Mesenchymal stem cell (in vitro differentiated cells and primary cell): ENCODE measurements around the gene DIP2B.

Experiments used
- DNase-seq: peaks from one replicate; pipeline ENCODE4 v3.0.0-alpha.2; 2013
- H2AFZ ChIP-seq: one replicate; pipeline ENCODE4 v1.6.1; 2013; ENCODE audit warnings: low read depth, mild to moderate bottlenecking, control low read depth, inconsistent platforms, low read length, moderate library complexity
- H2AK5ac ChIP-seq: 2 replicates; pipeline ENCODE4 v1.6.1; 2013; ENCODE audit warnings: low read length, moderate library complexity, mild to moderate bottlenecking, inconsistent platforms; ENCODE audit not compliant: severe bottlenecking
- H2BK120ac ChIP-seq: one replicate; pipeline ENCODE4 v1.6.1; 2013; ENCODE audit warnings: low read depth, mild to moderate bottlenecking, inconsistent platforms, low read length, moderate library complexity
- H2BK12ac ChIP-seq, 2 experiments: one replicate each; pipeline ENCODE4 v1.6.1; 2013; ENCODE audit warnings: inconsistent platforms in 2 of 2, low read length in 2 of 2, mild to moderate bottlenecking in 2 of 2, moderate library complexity in 2 of 2, control low read depth in 1 of 2
- H2BK15ac ChIP-seq: one replicate; pipeline ENCODE4 v1.6.1; 2013; ENCODE audit warnings: mild to moderate bottlenecking, low read depth, inconsistent platforms; ENCODE audit not compliant: poor library complexity, severe bottlenecking
- H2BK5ac ChIP-seq: 2 replicates; pipeline ENCODE4 v1.6.1; 2013; ENCODE audit warnings: low read depth, mild to moderate bottlenecking, low read length, control low read depth, inconsistent platforms; ENCODE audit not compliant: poor library complexity, severe bottlenecking
- H3K14ac ChIP-seq, 2 experiments: one replicate each; pipeline ENCODE4 v1.6.1; 2013; ENCODE audit warnings: inconsistent platforms in 2 of 2, low read length in 2 of 2, control low read depth in 1 of 2, mild to moderate bottlenecking in 1 of 2, moderate library complexity in 1 of 2
- H3K18ac ChIP-seq, 2 experiments: one replicate each; pipeline ENCODE4 v1.6.1; 2013; ENCODE audit warnings: inconsistent platforms in 2 of 2, low read length in 2 of 2, control low read depth in 1 of 2, low read depth in 1 of 2, mild to moderate bottlenecking in 1 of 2
- H3K23ac ChIP-seq, 2 experiments: one replicate each; pipeline ENCODE4 v1.6.1; 2013; ENCODE audit warnings: inconsistent platforms in 2 of 2, low read length in 2 of 2, mild to moderate bottlenecking in 2 of 2, moderate library complexity in 2 of 2, control low read depth in 1 of 2
- H3K27ac ChIP-seq: 2 replicates; pipeline ENCODE4 v1.5.1; 2013; ENCODE audit warnings: mild to moderate bottlenecking, moderate library complexity, low read length, control low read depth, inconsistent platforms; ENCODE audit not compliant: poor library complexity, severe bottlenecking
- H3K27me3 ChIP-seq, 2 experiments: 2 replicates each; pipeline versions ENCODE4 v1.6.1 to v1.7.0; 2013; ENCODE audit warnings: low read length in 2 of 2, mild to moderate bottlenecking in 2 of 2, moderate library complexity in 2 of 2, control low read depth in 1 of 2, inconsistent platforms in 1 of 2; ENCODE audit not compliant: control insufficient read depth in 1 of 2, insufficient read depth in 1 of 2
- H3K36me3 ChIP-seq, 2 experiments: 2 replicates each; pipeline versions ENCODE4 v1.6.1 to v1.7.0; 2013; ENCODE audit warnings: low read length in 2 of 2, control low read depth in 1 of 2, inconsistent platforms in 1 of 2, low read depth in 1 of 2, mild to moderate bottlenecking in 1 of 2; ENCODE audit not compliant: insufficient read depth in 2 of 2, control insufficient read depth in 1 of 2
- H3K4ac ChIP-seq, 2 experiments: one replicate each; pipeline ENCODE4 v1.6.1; 2013; ENCODE audit warnings: inconsistent platforms in 2 of 2, low read length in 2 of 2, mild to moderate bottlenecking in 2 of 2, moderate library complexity in 2 of 2, control low read depth in 1 of 2, low read depth in 1 of 2
- H3K4me1 ChIP-seq: 2 replicates; pipeline ENCODE4 v1.6.1; 2013; ENCODE audit warnings: low read depth, low read length, control low read depth; ENCODE audit not compliant: control insufficient read depth, insufficient read depth
- H3K4me2 ChIP-seq: 2 replicates; pipeline ENCODE4 v1.6.1; 2013; ENCODE audit warnings: low read length, mild to moderate bottlenecking, inconsistent platforms; ENCODE audit not compliant: poor library complexity, severe bottlenecking
- H3K4me3 ChIP-seq, 2 experiments: 2 replicates each; pipeline versions ENCODE4 v1.5.1 to v1.7.0; 2013; ENCODE audit warnings: low read length in 2 of 2, mild to moderate bottlenecking in 2 of 2, control low read depth in 1 of 2, low read depth in 1 of 2; ENCODE audit not compliant: insufficient read depth in 1 of 2
- H3K79me1 ChIP-seq: replicated peaks from 2 replicates; pipeline ENCODE4 v1.6.1; 2013; ENCODE audit warnings: mild to moderate bottlenecking, control low read depth, low read length, inconsistent platforms; ENCODE audit not compliant: poor library complexity, severe bottlenecking
- H3K9ac ChIP-seq: 2 replicates; pipeline ENCODE4 v1.7.0; 2013; ENCODE audit warnings: mild to moderate bottlenecking, low read length, moderate library complexity
- H3K9me3 ChIP-seq: 2 replicates; pipeline ENCODE4 v1.7.0; 2013; ENCODE audit warnings: mild to moderate bottlenecking, low read length; ENCODE audit not compliant: control insufficient read depth
- H4K8ac ChIP-seq: one replicate; pipeline ENCODE4 v1.6.1; 2013; ENCODE audit warnings: inconsistent platforms, mild to moderate bottlenecking, low read length, moderate library complexity
- H4K91ac ChIP-seq: one replicate; pipeline ENCODE4 v1.6.1; 2013; ENCODE audit warnings: mild to moderate bottlenecking, low read length, inconsistent platforms
- WGBS: methylation state at CpG from one replicate; pipeline ENCODE4 v1.1.7; 2013; ENCODE audit warnings: mixed read lengths; 5-methylcytosine and 5-hydroxymethylcytosine counted together

DIP2B gene

GRCh38 chr12:50517421-50518048, 12.8 kb downstream of the DIP2B start:
- Histone ChIP-seq H3K4me3 (peak overlapping the region in 1 of 2 experiments; percentile 36), H3K27ac (peak overlapping the region; percentile 36), H2AK5ac (no peak overlapping the region), H3K9ac (peak overlapping the region; percentile 44), H3K4me2 (no peak overlapping the region), H3K79me1 (peaks cover 33% of the 10 kb centered on the region), H2BK15ac (no peak overlapping the region), H3K18ac (peak overlapping the region in 1 of 2 experiments; percentile 30), H3K14ac (no peak overlapping the region), H3K23ac (no peak overlapping the region), H2BK120ac (no peak overlapping the region), H2BK5ac (no peak overlapping the region), H4K8ac (no peak overlapping the region), H3K4ac (peak overlapping the region in 1 of 2 experiments; percentile 57), H3K9me3 (no peaks in the 10 kb centered on the region), H3K27me3 (no peaks in the 10 kb centered on the region), H3K36me3 (no peaks in the 10 kb centered on the region), H3K4me1 (no peaks in the 10 kb centered on the region), H2AFZ (no peak overlapping the region), H2BK12ac (peak overlapping the region in 1 of 2 experiments; percentile 39), H4K91ac (no peak overlapping the region)
- peak; percentile 91 for DNase-seq
- 44% methylated on average over 1 of the region's 3 CpGs for WGBS

DNA sequence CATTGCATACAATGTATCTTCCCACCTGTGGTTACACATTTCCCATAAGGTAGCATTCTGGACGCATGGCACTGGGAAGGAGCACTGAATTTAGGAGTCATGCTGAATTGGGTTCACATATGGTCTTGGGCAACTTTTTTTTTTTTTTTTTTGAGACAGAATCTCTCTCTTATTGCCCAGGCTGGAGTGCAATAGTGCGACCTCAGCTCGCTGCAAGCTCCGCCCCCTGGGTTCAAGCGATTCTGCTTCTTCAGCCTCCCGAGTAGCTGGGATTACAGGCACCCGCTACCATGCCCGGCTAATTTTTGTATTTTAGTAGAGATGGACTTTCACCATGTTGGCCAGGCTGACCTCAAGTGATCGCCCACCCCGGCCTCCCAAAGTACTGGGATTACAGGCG, 13.3 kb downstream of the DIP2B start:
- DNase-seq: no peak
- Histone ChIP-seq H2BK15ac (no peak overlapping the region), H4K91ac (no peak overlapping the region), H3K27ac (no peak overlapping the region), H3K27me3 (no peaks in the 10 kb centered on the region), H3K4me1 (no peaks in the 10 kb centered on the region), H3K4me2 (no peak overlapping the region), H3K9ac (no peak overlapping the region), H3K4ac (peak overlapping the region in 1 of 2 experiments; percentile 57), H2BK5ac (no peak overlapping the region), H2BK120ac (no peak overlapping the region), H3K9me3 (no peaks in the 10 kb centered on the region), H3K23ac (no peak overlapping the region), H3K14ac (no peak overlapping the region), H2BK12ac (no peak overlapping the region), H3K4me3 (no peak overlapping the region), H3K18ac (no peak overlapping the region), H3K79me1 (peaks cover 33% of the 10 kb centered on the region), H4K8ac (peak overlapping the region; percentile 40), H3K36me3 (no peaks in the 10 kb centered on the region), H2AK5ac (no peak overlapping the region), H2AFZ (no peak overlapping the region)
- WGBS: 96% methylated on average over 11 of the region's 11 CpGs

DNA sequence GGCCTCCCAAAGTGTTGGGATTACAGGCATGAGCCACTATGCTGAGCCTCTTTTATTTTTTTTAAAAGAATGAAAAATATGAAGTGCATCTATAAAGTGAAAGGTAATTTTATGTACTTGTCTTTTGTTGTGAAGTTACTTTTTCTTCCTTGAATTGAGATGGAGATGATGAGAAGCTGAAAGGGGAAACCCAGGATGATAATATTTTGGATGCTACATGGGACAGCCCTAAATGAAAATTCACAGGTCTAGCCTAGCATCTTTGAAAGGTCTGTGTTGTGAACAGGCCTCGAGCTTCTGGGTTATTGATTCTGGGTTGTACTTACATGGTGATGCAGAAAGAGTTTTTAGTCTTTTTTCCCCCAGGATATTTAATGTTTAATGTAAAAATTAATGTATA, 14.6 kb downstream of the DIP2B start:
- H2AFZ ChIP-seq: no peak overlapping the region
- WGBS: 100% methylated on average over 1 of the region's 1 CpG
- no peak overlapping the region for H2BK12ac ChIP-seq
- no peak overlapping the region for H3K9ac ChIP-seq
- no peaks in the 10 kb centered on the region for H3K27me3 ChIP-seq
- no peaks in the 10 kb centered on the region for H3K9me3 ChIP-seq
- H2BK5ac ChIP-seq: no peak overlapping the region
- H3K4ac ChIP-seq: no peak overlapping the region
- DNase-seq: no peak
- H3K18ac ChIP-seq: no peak overlapping the region
- no peak overlapping the region for H3K4me2 ChIP-seq
- no peak overlapping the region for H4K91ac ChIP-seq
- H2BK120ac ChIP-seq: no peak overlapping the region
- no peak overlapping the region for H3K14ac ChIP-seq
- H3K4me3 ChIP-seq: no peak overlapping the region
- H2AK5ac ChIP-seq: no peak overlapping the region
- no peak overlapping the region for H3K23ac ChIP-seq
- H3K79me1 ChIP-seq: peaks cover 33% of the 10 kb centered on the region
- no peaks in the 10 kb centered on the region for H3K36me3 ChIP-seq
- no peak overlapping the region for H4K8ac ChIP-seq
- no peak overlapping the region for H3K27ac ChIP-seq
- no peaks in the 10 kb centered on the region for H3K4me1 ChIP-seq
- H2BK15ac ChIP-seq: no peak overlapping the region

DNA sequence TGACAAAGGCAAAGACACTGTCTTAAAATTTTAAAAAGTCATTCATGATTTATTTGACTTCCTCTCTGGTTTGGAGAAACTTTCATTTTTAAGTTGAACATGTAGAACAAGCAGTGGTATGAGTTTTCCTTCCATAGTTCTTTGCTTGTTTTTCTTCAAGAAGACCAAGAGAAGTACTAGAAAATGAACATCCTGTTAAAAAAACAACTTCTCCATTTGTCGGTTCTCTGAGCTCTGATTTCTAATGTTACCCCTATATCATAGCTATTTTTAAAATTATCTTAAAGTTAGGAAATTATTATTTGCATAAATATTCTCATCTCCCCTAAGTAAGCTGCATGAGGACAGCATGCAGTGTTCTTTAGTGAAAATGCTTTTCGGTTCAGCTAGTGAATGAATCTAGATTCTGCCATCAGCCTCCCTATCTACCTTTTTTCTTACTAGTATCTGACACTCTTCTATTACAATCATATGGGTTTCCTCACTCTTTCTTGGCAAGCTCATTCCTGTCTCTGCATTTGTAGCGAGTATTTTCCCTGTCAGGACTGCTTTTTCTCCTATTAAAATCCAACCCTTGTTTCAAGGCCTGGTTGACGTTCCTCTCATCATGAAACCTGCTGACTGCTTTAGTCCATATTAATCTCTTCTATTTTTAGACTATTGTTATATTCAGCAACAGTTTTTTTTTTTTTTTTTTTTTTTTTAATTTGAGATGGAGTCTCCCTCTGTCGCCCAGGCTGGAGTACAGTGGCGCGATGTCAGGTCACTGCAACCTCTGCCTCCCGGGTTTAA, 15.8 kb downstream of the DIP2B start:
- WGBS: 95% methylated on average over 2 of the region's 8 CpGs
- Histone ChIP-seq H2BK12ac (no peak overlapping the region), H3K36me3 (no peaks in the 10 kb centered on the region), H3K4me1 (no peaks in the 10 kb centered on the region), H3K4ac (no peak overlapping the region), H4K8ac (no peak overlapping the region), H3K14ac (no peak overlapping the region), H3K27ac (no peak overlapping the region), H2AK5ac (no peak overlapping the region), H3K79me1 (peaks cover 33% of the 10 kb centered on the region), H3K9ac (no peak overlapping the region), H2BK120ac (no peak overlapping the region), H4K91ac (no peak overlapping the region), H3K9me3 (no peaks in the 10 kb centered on the region), H2BK5ac (no peak overlapping the region), H3K18ac (no peak overlapping the region), H2AFZ (no peak overlapping the region), H3K4me3 (no peak overlapping the region), H3K23ac (no peak overlapping the region), H3K27me3 (no peaks in the 10 kb centered on the region), H2BK15ac (no peak overlapping the region), H3K4me2 (no peak overlapping the region)
- no peak for DNase-seq
